GM23338 (cell line): Measurements from ENCODE around the gene ETF1.

ENCODE experiments used
- CTCF ChIP-seq, 2 experiments: fragments of 200-600 bp in 1 of 2; sonication (generic) in 1 of 2; conservative IDR thresholded peaks; 2 replicates each; pipeline versions ENCODE4 v1.5.1 to v1.6.1; 2016 to 2017; ENCODE audit warnings: antibody characterized with exemption in 2 of 2, low read depth in 2 of 2, mild to moderate bottlenecking in 2 of 2, moderate library complexity in 1 of 2
- EZH2 ChIP-seq: fragments of 200-600 bp; sonication (generic); IDR thresholded peaks from one replicate; pipeline ENCODE4 v1.8.0; 2017; ENCODE audit warnings: antibody characterized with exemption, mild to moderate bottlenecking, low read depth; ENCODE audit not compliant: unreplicated experiment
- EZH2phosphoT487 ChIP-seq: fragments of 200-600 bp; sonication (generic); IDR thresholded peaks from one replicate; pipeline ENCODE4 v1.8.1; 2018; ENCODE audit warnings: antibody characterized with exemption; ENCODE audit not compliant: unreplicated experiment

- TF ChIP-seq CTCF (conservative IDR thresholded peaks at IDR 0.05; ENCODE audit: low read depth in 2 of 2), result no peak
- TF ChIP-seq EZH2, result no peak
- TF ChIP-seq EZH2phosphoT487, result no peak
Observed at GRCh38 chr5:138570871-138571270, 27.8 kb upstream of the ETF1 start.
